Measurements from ENCODE around the gene SLC7A6OS. TPM values are rescaled to one million over a fixed set of nuclear protein-coding genes. Genes with fewer than 3 reads are reported as not detected.

SLC7A6OS gene
- total RNA-seq, 1 donor from 2014 or later: 12.3 TPM

DNA sequence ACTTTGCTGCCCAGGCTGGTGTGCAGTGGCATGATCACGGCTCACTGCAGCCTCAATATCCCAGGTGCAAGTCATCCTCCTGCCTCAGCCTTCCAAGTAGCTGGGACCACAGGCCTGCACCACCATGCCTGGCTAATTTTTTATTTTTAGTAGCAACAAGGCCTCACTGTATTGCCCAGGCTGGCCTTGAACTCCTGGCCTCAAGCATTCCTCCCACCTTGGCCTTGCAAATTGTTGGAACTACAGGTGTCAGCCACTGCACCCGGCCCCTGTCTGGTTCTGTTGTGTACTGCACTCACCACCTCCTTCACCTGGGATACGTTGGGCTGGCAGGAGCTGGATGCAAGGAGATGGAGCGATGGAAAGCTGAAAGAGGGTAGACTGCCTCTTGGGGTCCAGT lies 57.0 kb downstream of the SLC7A6OS start:
- DNase-seq: no peak

DNA sequence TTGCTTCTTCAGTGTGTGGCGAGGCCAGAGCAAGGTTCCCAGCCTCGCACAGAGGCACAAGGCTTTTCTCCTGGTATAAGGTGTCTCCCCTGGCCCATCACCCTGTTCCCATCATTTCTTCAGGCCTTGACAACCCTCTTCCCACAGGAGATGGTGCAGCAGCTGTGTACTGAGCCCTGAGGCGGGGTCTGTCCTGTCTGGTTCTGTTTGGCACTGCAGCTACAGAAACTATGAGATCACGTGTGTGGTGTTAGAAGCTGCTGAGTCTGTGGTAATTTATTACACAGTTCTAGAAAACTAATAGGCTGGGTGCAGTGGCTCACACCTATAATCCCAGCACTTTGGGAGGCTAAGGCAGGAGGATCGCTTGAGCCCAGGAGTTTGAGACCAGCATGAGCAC lies 58.4 kb downstream of the SLC7A6OS start:
- DNase-seq: no peak

- no peak for DNase-seq
Observed at GRCh38 chr16:68251832-68252231, 58.9 kb downstream of the SLC7A6OS start.

DNA sequence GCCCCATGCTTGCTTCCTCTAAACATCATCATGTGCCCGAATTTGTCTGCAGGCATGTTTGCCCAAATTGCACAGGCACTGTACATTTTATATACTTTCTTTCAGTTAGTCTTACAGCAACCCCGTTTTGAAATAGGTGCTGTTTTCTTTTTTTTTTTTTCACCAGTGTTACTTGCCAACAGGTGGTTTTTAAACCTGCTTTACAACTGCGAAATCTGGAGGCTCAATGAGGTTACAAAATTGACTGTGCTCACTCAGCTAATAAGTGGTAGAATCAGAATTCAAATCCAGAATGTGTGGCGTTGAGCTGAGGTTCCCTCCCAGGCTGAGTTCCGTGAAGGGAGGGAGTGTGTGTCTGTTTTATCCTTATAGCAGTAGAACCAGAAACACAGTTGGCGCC lies 59.8 kb downstream of the SLC7A6OS start:
- DNase-seq: no peak

DNA sequence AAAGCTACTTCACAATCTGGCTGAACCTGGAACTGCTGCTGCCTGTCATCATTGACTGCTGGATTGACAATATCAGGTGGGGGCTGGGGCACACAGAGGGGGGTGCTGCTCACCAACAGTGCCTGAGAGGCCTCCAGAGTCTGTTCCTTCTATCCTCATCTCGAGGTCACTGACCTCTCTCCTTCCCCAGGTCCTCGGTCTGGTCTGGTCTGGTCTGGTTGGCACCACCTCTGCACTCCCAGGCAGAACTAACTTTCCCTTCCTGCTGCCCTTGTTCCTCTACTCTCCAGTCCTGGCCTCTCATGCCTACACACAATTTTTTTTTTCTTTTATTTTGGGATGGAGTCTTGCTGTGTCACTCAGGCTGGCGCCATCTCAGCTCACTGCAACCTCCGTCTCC lies 61.4 kb downstream of the SLC7A6OS start:
- no peak for DNase-seq

Small RNA genes within 50 kb of the gene (small RNA-seq; reads per million reads assigned to genes)
- gene RNU4-30P (ENCODE audit: low replicate concordance) (not detected), gene RNU6-1262P (ENCODE audit: low replicate concordance) (not detected)

Other genes with a start within 250 kb of the SLC7A6OS start
- gene NFATC3, start 225.6 kb downstream of the SLC7A6OS start, total RNA-seq: 21.5 TPM
- gene ESRP2, start 74.8 kb downstream of the SLC7A6OS start, total RNA-seq: 22.9 TPM
- gene PLA2G15, start 65.6 kb downstream of the SLC7A6OS start, total RNA-seq: 15.4 TPM
- gene SLC7A6, start 46.4 kb downstream of the SLC7A6OS start, total RNA-seq: 18.1 TPM
- 44.6 TPM for gene PRMT7, start 73 bp upstream of the SLC7A6OS start, total RNA-seq
- gene SMPD3, start 137.6 kb upstream of the SLC7A6OS start, total RNA-seq: 6.7 TPM
- 24.8 TPM for gene ZFP90, start 228.3 kb upstream of the SLC7A6OS start, total RNA-seq